IMR-90 (cell line): ENCODE data around the gene SEMA6D. TPM values are rescaled to one million over a fixed set of nuclear protein-coding genes. Genes with fewer than 3 reads are reported as not detected.

Experiments used
- ATAC-seq: fragments of 200-7000 bp; cut with Tn5 transposase; 2 replicates; pipeline ENCODE4 v1.9.1; 2020; ENCODE audit warnings: low read depth, mild to moderate bottlenecking, moderate library complexity
- BruUV-seq: library from RNA; stranded (reverse); fragments of 400-500 nt; replicated peaks from 2 replicates; lab custom pipeline; 2021; lab: Mats Ljungman, UMichigan
- CTCF ChIA-PET: fragments of 300-600 bp; formaldehyde crosslinking; extraction: SDS; loops from one replicate; lab custom pipeline; 2021; ENCODE audit warnings: antibody characterized with exemption; lab: Yijun Ruan, JAX
- POLR2A ChIA-PET: fragments of 300-600 bp; sonication (Branson Sonifier 250); formaldehyde crosslinking; loops from one replicate; lab custom pipeline; 2022; ENCODE audit warnings: antibody characterized with exemption; ENCODE audit not compliant: unreplicated experiment; lab: Charles Lee
- DNase-seq: peaks from one replicate; pipeline ENCODE4 v3.0.0; 2013
- H2AFZ ChIP-seq: replicated peaks from 2 replicates; pipeline ENCODE3; 2013; ENCODE audit warnings: low read length, mild to moderate bottlenecking; ENCODE audit not compliant: poor library complexity
- H2AK5ac ChIP-seq: 2 replicates; pipeline ENCODE4 v1.6.1; 2013; ENCODE audit warnings: low read depth, low read length, inconsistent platforms
- H2AK9ac ChIP-seq: replicated peaks from 2 replicates; pipeline ENCODE3; 2013; ENCODE audit warnings: mild to moderate bottlenecking, low read depth, low read length, moderate library complexity; ENCODE audit not compliant: poor library complexity
- H2BK120ac ChIP-seq: 2 replicates; pipeline ENCODE4 v1.6.1; 2013; ENCODE audit warnings: low read depth, low read length, inconsistent platforms
- H2BK15ac ChIP-seq: 3 replicates; pipeline ENCODE4 v1.6.1; 2013; ENCODE audit warnings: low read depth, low read length, inconsistent platforms
- H2BK20ac ChIP-seq: 2 replicates; pipeline ENCODE4 v1.6.1; 2013; ENCODE audit warnings: low read depth, mild to moderate bottlenecking, inconsistent platforms, low read length, moderate library complexity
- H2BK5ac ChIP-seq: 2 replicates; pipeline ENCODE4 v1.6.1; 2013; ENCODE audit warnings: mild to moderate bottlenecking, low read depth, low read length, inconsistent platforms; ENCODE audit not compliant: poor library complexity, severe bottlenecking
- H3K14ac ChIP-seq: replicated peaks from 2 replicates; pipeline ENCODE4 v1.6.1; 2013; ENCODE audit warnings: low read depth, low read length, inconsistent platforms
- H3K18ac ChIP-seq: 2 replicates; pipeline ENCODE4 v1.6.1; 2013; ENCODE audit warnings: low read depth, low read length, control low read depth
- H3K23ac ChIP-seq: 2 replicates; pipeline ENCODE4 v1.6.1; 2013; ENCODE audit warnings: low read depth, low read length, inconsistent platforms
- H3K27ac ChIP-seq: 2 replicates; pipeline ENCODE4 v1.5.1; 2013; ENCODE audit warnings: mild to moderate bottlenecking, control low read depth, low read length; ENCODE audit not compliant: insufficient read depth
- H3K27me3 ChIP-seq: 2 replicates; pipeline ENCODE4 v1.6.1; 2013; ENCODE audit warnings: low read length; ENCODE audit not compliant: control insufficient read depth, insufficient read depth
- H3K36me3 ChIP-seq: 2 replicates; pipeline ENCODE4 v1.6.1; 2013; ENCODE audit warnings: low read length, mixed read lengths; ENCODE audit not compliant: control insufficient read depth, insufficient read depth
- H3K4ac ChIP-seq: 2 replicates; pipeline ENCODE4 v1.6.1; 2013; ENCODE audit warnings: low read depth, low read length, inconsistent platforms
- H3K4me1 ChIP-seq: 2 replicates; pipeline ENCODE4 v1.6.1; 2013; ENCODE audit warnings: low read length, mixed read lengths; ENCODE audit not compliant: control insufficient read depth, insufficient read depth
- H3K4me2 ChIP-seq: 2 replicates; pipeline ENCODE4 v1.6.1; 2013; ENCODE audit warnings: low read depth, mild to moderate bottlenecking, control low read depth, low read length, moderate library complexity
- H3K4me3 ChIP-seq: 2 replicates; pipeline ENCODE4 v1.5.1; 2013; ENCODE audit warnings: low read depth, mild to moderate bottlenecking, control low read depth, low read length, moderate library complexity; ENCODE audit not compliant: insufficient read depth
- H3K56ac ChIP-seq: 2 replicates; pipeline ENCODE4 v1.6.1; 2013; ENCODE audit warnings: low read length, inconsistent platforms; ENCODE audit not compliant: insufficient read depth; ENCODE audit errors: extremely low read depth
- H3K79me1 ChIP-seq, 2 experiments: 2 replicates each; pipeline ENCODE4 v1.6.1; 2013; ENCODE audit warnings: low read length in 2 of 2, inconsistent platforms in 1 of 2, low read depth in 1 of 2
- H3K9ac ChIP-seq: 2 replicates; pipeline ENCODE4 v1.6.1; 2013; ENCODE audit warnings: low read depth, low read length, control low read depth
- H3K9me1 ChIP-seq: 2 replicates; pipeline ENCODE4 v1.6.1; 2013; ENCODE audit warnings: low read length, inconsistent platforms; ENCODE audit not compliant: insufficient read depth
- H3K9me3 ChIP-seq: 2 replicates; pipeline ENCODE4 v1.6.1; 2013; ENCODE audit warnings: low read length; ENCODE audit not compliant: control insufficient read depth, insufficient read depth
- H4K20me1 ChIP-seq: 2 replicates; pipeline ENCODE4 v1.6.1; 2013; ENCODE audit warnings: low read length, inconsistent platforms; ENCODE audit not compliant: insufficient read depth
- H4K5ac ChIP-seq: 2 replicates; pipeline ENCODE4 v1.6.1; 2013; ENCODE audit warnings: mild to moderate bottlenecking, low read depth, low read length, control low read depth
- H4K8ac ChIP-seq, 2 experiments: 2 replicates each; pipeline ENCODE4 v1.6.1; 2013; ENCODE audit warnings: low read depth in 2 of 2, low read length in 2 of 2, control low read depth in 1 of 2, inconsistent platforms in 1 of 2
- H4K91ac ChIP-seq: 2 replicates; pipeline ENCODE4 v1.6.1; 2013; ENCODE audit warnings: low read depth, low read length, inconsistent platforms; ENCODE audit not compliant: insufficient read depth
- BHLHE40 ChIP-seq: fragments of 150-350 bp; IDR thresholded peaks from 2 replicates; pipeline ENCODE4 v1.6.1; 2016; ENCODE audit warnings: mild to moderate bottlenecking, low read depth, low read length
- CEBPB ChIP-seq: IDR thresholded peaks from 2 replicates; pipeline ENCODE4 v1.6.1; 2012; ENCODE audit warnings: low read depth, low read length, improper control_type of control experiment
- CHD1 ChIP-seq: IDR thresholded peaks from 2 replicates; pipeline ENCODE4 v1.6.1; 2012; ENCODE audit warnings: low read depth, low read length, improper control_type of control experiment
- FOS ChIP-seq: fragments of 150-350 bp; IDR thresholded peaks from 2 replicates; pipeline ENCODE4 v1.6.1; 2016; ENCODE audit warnings: low read depth, low read length
- MAFK ChIP-seq: IDR thresholded peaks from 2 replicates; pipeline ENCODE4 v1.6.1; 2012; ENCODE audit warnings: low read depth, low read length, improper control_type of control experiment
- MAZ ChIP-seq: IDR thresholded peaks from 2 replicates; pipeline ENCODE4 v1.6.1; 2012; ENCODE audit warnings: low read depth, mild to moderate bottlenecking, low read length, improper control_type of control experiment, moderate library complexity, borderline replicate concordance
- MXI1 ChIP-seq: IDR thresholded peaks from 2 replicates; pipeline ENCODE4 v1.6.1; 2012; ENCODE audit warnings: low read depth, mild to moderate bottlenecking, low read length, moderate library complexity, borderline replicate concordance
- NFE2L2 ChIP-seq: fragments of 150-350 bp; IDR thresholded peaks from 2 replicates; pipeline ENCODE4 v1.6.1; 2016; ENCODE audit warnings: low read depth, mild to moderate bottlenecking, low read length
- POLR2A ChIP-seq: IDR thresholded peaks from 2 replicates; pipeline ENCODE4 v1.6.1; 2012; ENCODE audit warnings: mild to moderate bottlenecking, low read depth, low read length
- RAD21 ChIP-seq: IDR thresholded peaks from 2 replicates; pipeline ENCODE4 v1.6.1; 2012; ENCODE audit warnings: low read length, improper control_type of control experiment
- RCOR1 ChIP-seq: IDR thresholded peaks from 2 replicates; pipeline ENCODE4 v1.6.1; 2012; ENCODE audit warnings: mild to moderate bottlenecking, low read length, improper control_type of control experiment; ENCODE audit not compliant: insufficient replicate concordance
- RFX5 ChIP-seq: IDR thresholded peaks from 2 replicates; pipeline ENCODE4 v1.8.0; 2012; ENCODE audit warnings: low read depth, mild to moderate bottlenecking, low read length, moderate library complexity
- SMC3 ChIP-seq: fragments of 150-350 bp; IDR thresholded peaks from 2 replicates; pipeline ENCODE4 v1.6.1; 2016; ENCODE audit warnings: low read depth, mild to moderate bottlenecking, antibody characterized with exemption, low read length, moderate library complexity
- WGBS, 2 experiments: methylation state at CpG; one replicate each; pipeline versions ENCODE4 v1.1.5 to v1.1.7; 2013; ENCODE audit warnings: missing lambda C conversion rate in 2 of 2; ENCODE audit not compliant: insufficient read length in 1 of 2; ENCODE audit errors: extremely low coverage in 2 of 2; 5-methylcytosine and 5-hydroxymethylcytosine counted together
- dilution Hi-C: fragments of 300-500 bp; cut with HindIII; formaldehyde crosslinking; loops from one replicate; pipeline ENCODE4 v1.14.3; 2018; ENCODE audit warnings: low sequenced_read_pairs; ENCODE audit not compliant: unreplicated experiment
- in situ Hi-C: fragments of 300-500 bp; cut with MboI; formaldehyde crosslinking; loops from 3 replicates; pipeline ENCODE4 v1.14.3; 2019; ENCODE audit warnings: low sequenced_read_pairs, inconsistent platforms, mixed read lengths
- intact Hi-C: fragments of 100-400 bp; cut with micrococcal nuclease; formaldehyde crosslinking; loops from 2 replicates; pipeline ENCODE4 v1.10.0; 2022
- polyA plus RNA-seq, 3 experiments: library from polyadenylated mRNA; depleted of rRNA; stranded (reverse); fragments of >200 nt; gene quantifications; 2 replicates each; pipeline ENCODE4 v1.2.3, GENCODE V29; 2012; ENCODE audit warnings: low replicate concordance in 1 of 3
- total RNA-seq: library from RNA; depleted of rRNA; stranded (reverse); fragments of >200 nt; gene quantifications from 2 replicates; pipeline ENCODE4 v1.2.3, GENCODE V29; 2012
- TF ChIP-seq, protein P1 (sequence below): fragments of 150-350 bp; IDR thresholded peaks from 2 replicates; pipeline ENCODE4 v1.6.1; 2016; ENCODE audit warnings: low read depth, mild to moderate bottlenecking, low read length, moderate library complexity, borderline replicate concordance
- TF ChIP-seq, protein P2 (sequence below): conservative IDR thresholded peaks from 2 replicates; pipeline ENCODE4 v1.5.1; 2012; ENCODE audit warnings: mild to moderate bottlenecking, low read depth, low read length, improper control_type of control experiment
- TF ChIP-seq, protein P3 (sequence below): fragments of 150-350 bp; IDR thresholded peaks from 2 replicates; pipeline ENCODE4 v1.6.1; 2017; ENCODE audit warnings: mild to moderate bottlenecking, antibody characterized with exemption, low read length, low read depth

The SEMA6D gene
- total and polyA plus RNA-seq, 2 of the 4 experiments (the other 2 are of a cell fraction): 12.6 to 17.4 TPM

- POLR2A ChIA-PET: no interaction called here
- no peak for DNase-seq
- 0 out of 2 replicates have a peak, but pooled peaks cover 2% of the 10 kb centered on the region for H3K4me1 ChIP-seq
Observed at GRCh38 chr15:47678040-47678439, 39.3 kb upstream of the SEMA6D start.

More at GRCh38 chr15:47678040-47678439, 39.3 kb upstream of the SEMA6D start:
- H4K91ac ChIP-seq: no peak overlapping the region
- CTCF ChIA-PET: interaction anchor here (0.6 to 1.3 kb wide), 3 partner anchors 14 to 217 kb away, joined by 3 to 4 read pairs (median 3); no protein-coding TSS in a partner anchor
- H2AK9ac ChIP-seq: no peak overlapping the region
- H3K27me3 ChIP-seq: no peaks in the 10 kb centered on the region
- no peak overlapping the region for H3K23ac ChIP-seq
- intact Hi-C loops (no loop called here), dilution Hi-C loops (no loop called here), in situ Hi-C loops (no loop called here)
- H3K36me3 ChIP-seq: no peaks in the 10 kb centered on the region
- H4K8ac ChIP-seq: no peak overlapping the region
- no peak overlapping the region for H3K4ac ChIP-seq
- H2BK5ac ChIP-seq: no peak overlapping the region
- no peak overlapping the region for H2BK15ac ChIP-seq
- no peak overlapping the region for H3K27ac ChIP-seq
- no TSS peak for BruUV-seq
- no peaks in the 10 kb centered on the region for H3K9me1 ChIP-seq
- no peak overlapping the region for H3K18ac ChIP-seq
- no peak overlapping the region for H4K5ac ChIP-seq
- no peak overlapping the region for H3K4me2 ChIP-seq
- H2AFZ ChIP-seq: no peak overlapping the region
- H2AK5ac ChIP-seq: no peak overlapping the region
- no peak overlapping the region for H3K4me3 ChIP-seq
- H2BK20ac ChIP-seq: no peak overlapping the region
- H2BK120ac ChIP-seq: no peak overlapping the region
- no peaks in the 10 kb centered on the region for H3K79me1 ChIP-seq
- no peak for TF ChIP-seq BHLHE40
- TF ChIP-seq RFX5: no peak
- TF ChIP-seq, protein P1, sequence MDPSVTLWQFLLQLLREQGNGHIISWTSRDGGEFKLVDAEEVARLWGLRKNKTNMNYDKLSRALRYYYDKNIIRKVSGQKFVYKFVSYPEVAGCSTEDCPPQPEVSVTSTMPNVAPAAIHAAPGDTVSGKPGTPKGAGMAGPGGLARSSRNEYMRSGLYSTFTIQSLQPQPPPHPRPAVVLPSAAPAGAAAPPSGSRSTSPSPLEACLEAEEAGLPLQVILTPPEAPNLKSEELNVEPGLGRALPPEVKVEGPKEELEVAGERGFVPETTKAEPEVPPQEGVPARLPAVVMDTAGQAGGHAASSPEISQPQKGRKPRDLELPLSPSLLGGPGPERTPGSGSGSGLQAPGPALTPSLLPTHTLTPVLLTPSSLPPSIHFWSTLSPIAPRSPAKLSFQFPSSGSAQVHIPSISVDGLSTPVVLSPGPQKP: no peak
- TF ChIP-seq, protein P2, sequence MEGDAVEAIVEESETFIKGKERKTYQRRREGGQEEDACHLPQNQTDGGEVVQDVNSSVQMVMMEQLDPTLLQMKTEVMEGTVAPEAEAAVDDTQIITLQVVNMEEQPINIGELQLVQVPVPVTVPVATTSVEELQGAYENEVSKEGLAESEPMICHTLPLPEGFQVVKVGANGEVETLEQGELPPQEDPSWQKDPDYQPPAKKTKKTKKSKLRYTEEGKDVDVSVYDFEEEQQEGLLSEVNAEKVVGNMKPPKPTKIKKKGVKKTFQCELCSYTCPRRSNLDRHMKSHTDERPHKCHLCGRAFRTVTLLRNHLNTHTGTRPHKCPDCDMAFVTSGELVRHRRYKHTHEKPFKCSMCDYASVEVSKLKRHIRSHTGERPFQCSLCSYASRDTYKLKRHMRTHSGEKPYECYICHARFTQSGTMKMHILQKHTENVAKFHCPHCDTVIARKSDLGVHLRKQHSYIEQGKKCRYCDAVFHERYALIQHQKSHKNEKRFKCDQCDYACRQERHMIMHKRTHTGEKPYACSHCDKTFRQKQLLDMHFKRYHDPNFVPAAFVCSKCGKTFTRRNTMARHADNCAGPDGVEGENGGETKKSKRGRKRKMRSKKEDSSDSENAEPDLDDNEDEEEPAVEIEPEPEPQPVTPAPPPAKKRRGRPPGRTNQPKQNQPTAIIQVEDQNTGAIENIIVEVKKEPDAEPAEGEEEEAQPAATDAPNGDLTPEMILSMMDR: no peak
- no peak for TF ChIP-seq POLR2A
- no peak for TF ChIP-seq CHD1
- no peak for TF ChIP-seq SMC3
- no peak for TF ChIP-seq MAFK
- no peak for TF ChIP-seq FOS
- TF ChIP-seq MXI1: no peak
- TF ChIP-seq RAD21: no peak
- no peak for TF ChIP-seq MAZ
- TF ChIP-seq CEBPB: no peak
- TF ChIP-seq, protein P3, sequence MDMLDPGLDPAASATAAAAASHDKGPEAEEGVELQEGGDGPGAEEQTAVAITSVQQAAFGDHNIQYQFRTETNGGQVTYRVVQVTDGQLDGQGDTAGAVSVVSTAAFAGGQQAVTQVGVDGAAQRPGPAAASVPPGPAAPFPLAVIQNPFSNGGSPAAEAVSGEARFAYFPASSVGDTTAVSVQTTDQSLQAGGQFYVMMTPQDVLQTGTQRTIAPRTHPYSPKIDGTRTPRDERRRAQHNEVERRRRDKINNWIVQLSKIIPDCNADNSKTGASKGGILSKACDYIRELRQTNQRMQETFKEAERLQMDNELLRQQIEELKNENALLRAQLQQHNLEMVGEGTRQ: no peak
- TF ChIP-seq RCOR1: no peak
- TF ChIP-seq NFE2L2: no peak
- H3K56ac ChIP-seq: no peak overlapping the region
- no peaks in the 10 kb centered on the region for H4K20me1 ChIP-seq
- H3K9me3 ChIP-seq: no peaks in the 10 kb centered on the region
- WGBS, 2 experiments: no CpG with 5 or more reads among the region's 1 CpG
- ATAC-seq: no peak
- no peak overlapping the region for H3K9ac ChIP-seq
- H3K14ac ChIP-seq: no peak overlapping the region
